ENCODE results near the gene C4orf50.

Gene C4orf50

DNA sequence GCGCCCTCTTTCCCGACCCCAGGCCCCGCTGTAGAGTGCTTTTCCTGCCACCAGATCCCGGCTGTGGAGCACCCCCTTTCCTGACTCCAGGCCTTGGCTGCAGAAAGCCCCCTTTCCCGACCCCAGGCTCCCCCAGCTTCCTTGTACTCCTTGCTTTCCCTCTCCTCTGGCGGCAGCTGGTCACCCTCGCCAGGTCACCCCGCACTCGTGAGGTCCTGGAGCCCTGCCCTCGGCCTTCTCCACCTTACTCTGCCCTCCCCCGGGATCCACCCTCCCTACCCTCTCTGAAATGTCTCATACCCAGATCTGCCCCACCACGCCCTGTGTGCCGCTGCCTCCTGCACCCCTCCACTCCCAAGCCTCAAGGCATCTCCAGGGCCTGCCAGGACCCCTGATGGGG, 25.0 kb upstream of the C4orf50 start:
- DNase-seq: no peak

DNA sequence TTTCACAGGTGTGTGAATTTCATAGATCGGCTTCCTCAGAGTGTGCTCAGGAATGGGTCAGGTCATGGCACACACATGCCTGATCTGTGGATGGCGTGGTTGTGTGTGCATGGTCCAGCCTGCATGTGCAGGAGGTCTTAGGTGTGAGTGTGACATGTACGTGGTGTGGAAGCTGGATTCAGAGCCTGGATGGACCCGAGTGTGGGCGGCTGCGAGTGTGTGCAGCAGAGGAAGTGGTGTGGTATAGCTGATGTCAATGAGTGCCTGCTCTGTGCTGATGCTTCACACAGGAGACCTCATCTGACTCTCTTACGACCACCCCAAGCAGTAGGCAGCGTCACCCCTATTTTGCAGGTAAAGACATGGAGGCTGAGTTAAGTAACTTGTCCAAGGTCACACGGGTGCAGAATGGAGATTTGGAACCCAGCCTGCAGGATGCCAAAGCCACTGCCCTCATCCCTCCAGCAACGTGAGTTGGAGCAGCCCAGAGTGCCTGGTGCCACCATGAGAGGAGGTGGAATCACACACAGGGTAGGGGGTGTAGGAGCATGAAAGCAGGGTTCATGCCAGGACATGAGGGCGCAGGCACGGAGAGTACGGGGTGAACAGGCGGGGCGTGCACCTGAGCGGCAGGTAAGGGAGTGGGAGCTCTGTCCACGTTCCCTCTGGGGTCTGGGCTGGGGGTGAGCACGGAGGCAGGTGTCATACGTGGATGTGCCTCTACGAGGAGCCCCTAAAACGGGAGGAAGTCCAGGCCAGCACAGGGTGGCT, 24.2 kb upstream of the C4orf50 start:
- DNase-seq: no peak

GRCh38 chr4:6041800-6042199, 23.6 kb upstream of the C4orf50 start:
- no peak for DNase-seq

DNA sequence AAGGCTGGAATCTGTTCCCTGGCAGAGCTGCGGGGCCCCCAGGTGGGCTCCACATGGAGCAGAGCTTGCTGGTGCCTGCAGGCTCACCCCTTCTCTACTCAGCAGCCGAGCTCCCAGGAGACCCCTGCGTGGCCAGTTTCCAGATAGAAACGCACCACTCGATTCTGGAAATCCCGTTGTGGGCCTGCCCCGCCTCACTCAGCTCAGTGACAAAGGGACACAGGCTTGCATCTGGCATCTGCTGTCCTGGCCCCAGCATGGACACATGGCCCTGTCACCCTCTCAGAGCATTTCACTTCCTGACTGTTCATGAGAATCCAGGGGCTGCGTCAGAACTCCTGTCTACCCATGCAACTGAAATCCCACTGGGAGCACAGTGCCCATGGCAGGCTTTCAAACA, 20.5 kb upstream of the C4orf50 start:
- DNase-seq: no peak

DNA sequence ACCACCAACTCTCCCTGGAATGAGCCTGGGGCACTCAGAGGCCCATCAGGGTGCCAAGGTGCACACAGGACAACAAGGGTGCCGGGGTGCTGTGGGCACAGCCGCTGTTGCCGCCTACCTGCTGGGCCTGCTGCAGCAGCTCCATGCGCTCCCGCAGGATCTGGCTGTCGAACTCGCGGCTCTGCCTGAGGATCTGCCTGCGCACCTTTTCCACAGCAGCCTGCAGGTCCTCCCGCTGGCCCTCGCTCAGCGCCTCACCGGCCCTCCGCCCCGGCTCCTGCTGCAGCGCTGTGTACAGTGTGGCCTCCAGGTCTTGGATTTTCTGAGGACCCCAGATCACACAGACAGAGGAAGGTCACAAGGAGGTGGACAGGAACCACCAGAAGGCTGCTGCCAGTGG, 17.6 kb upstream of the C4orf50 start:
- DNase-seq: no peak

DNA sequence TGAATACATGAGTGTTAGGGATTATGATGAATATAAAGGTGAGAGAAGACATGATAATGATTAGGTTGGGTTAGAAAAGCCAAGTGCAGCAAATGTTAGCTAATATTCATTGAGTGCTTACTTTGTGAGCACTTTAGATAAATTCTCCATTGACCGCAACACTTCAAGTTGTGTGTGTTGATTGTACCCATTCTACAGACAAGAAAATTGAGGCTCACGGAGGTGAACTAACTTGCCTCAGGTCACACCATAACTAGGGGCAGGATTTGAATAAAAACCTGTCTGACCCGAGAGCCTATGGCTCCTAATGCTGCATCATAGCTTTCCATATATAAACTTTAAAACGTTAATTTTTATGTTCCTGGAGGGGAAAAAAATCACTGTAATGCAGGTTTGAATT, 15.2 kb upstream of the C4orf50 start:
- DNase-seq: no peak

DNA sequence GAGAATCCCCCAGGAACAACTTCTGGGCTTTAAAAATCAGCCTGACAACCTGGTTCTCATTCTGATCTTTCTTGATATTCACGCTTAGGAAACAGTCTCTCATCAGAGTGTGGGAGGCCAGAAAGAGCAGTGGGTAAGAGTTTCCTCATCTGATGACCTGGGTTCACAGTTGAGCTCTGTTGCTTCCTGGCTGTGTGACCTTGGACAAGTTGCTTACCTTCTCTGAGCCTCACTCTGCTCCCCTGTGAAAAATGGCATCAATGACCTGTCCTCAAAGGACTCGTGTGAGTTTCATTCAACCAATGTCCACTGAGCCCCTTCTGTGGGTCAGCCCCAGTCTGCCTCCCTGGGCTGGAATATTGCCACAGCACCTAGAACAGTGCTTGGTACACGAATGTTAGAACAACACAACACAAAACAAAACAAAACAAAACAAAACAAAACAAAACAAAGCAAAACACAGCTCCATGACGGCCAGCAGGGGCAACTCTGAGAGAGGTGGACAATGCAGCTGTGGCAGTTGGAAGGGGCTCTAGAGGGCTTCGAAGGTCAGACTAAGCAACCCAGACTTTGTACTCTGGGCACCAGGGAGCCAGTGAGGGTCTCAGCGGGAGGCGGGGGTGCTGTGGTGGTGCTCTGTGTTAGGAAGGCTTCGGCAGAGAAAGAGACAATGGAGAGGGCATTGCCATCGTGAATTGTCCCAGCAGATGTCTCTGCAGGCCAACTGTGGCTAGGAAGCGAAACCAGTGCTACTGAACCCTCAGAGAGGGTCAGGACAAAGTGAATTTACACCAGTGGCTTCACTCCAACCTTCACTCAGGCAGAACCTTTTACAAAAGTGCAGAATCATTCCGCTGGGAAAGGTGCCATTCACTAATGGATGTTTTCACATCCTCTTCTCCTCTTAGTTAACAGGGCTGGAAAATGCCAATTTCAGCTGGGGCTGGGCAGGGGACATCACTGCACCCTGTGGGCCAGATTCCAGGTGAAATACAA, 14.3 kb upstream of the C4orf50 start:
- no peak for DNase-seq

- DNase-seq: no peak
Measured at GRCh38 chr4:6031846-6032245, 13.6 kb upstream of the C4orf50 start.

DNA sequence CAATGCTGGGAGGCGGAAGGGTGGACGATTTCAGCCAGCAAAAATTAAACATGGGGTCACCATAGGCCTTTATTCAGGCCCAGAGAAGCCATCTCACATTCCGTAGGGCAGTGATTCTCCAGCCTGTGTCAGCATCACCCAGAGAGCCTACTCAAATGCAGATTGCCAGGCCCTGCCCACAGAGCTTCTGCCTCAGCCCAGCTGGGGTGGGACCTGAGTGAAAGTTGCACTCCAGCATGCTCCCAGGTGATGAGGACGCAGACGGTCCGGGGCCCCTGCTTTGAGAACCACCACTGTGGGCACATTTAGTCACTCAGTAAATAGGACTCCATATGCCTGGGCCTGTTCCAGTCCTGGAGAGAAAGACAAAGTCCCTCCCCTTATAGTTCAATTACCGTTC, 12.4 kb upstream of the C4orf50 start:
- no peak for DNase-seq

DNA sequence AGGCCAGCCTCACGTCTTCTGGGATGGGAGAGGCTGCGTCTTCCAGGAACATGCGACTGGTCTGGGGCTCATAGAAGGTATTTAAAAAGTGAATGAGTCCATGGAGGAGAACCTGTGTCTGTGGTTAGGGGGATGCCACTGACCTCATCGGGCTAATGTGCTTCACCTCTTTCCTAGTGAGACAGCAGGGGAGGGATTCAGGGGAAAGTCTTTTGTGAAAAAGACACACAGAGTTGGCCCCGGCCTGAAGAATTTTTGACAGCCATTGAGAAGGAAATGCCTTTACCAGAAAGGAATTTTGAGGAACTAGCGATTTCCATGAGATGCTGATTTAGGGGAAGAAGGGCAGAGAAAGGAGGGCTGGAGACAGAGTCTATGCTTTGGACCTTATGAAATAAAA, 11.0 kb upstream of the C4orf50 start:
- DNase-seq: no peak

GRCh38 chr4:6028168-6028567, 9.9 kb upstream of the C4orf50 start:
- no peak for DNase-seq

DNA sequence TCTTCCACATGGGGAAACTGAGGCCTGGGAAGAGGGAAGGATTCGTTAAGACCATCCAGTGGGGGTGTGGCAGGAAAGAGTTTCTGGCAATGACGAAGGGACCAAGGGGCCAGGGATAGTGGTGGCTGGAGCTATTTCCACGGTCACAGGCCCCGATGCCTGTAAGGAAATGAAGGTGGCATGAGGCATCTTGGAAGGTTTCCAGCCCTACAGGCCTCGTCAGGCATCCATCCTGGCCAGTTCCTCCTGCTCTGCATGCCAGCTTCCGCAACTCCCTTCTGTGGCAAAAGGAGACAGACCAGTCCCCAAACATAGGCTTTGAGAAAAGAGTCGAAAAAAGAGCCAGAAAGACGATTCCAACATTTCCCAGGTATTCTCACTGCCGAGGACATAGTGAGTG, 9.2 kb upstream of the C4orf50 start:
- no peak for DNase-seq

GRCh38 chr4:6024313-6024960, 6.2 kb upstream of the C4orf50 start:
- DNase-seq: no peak

DNA sequence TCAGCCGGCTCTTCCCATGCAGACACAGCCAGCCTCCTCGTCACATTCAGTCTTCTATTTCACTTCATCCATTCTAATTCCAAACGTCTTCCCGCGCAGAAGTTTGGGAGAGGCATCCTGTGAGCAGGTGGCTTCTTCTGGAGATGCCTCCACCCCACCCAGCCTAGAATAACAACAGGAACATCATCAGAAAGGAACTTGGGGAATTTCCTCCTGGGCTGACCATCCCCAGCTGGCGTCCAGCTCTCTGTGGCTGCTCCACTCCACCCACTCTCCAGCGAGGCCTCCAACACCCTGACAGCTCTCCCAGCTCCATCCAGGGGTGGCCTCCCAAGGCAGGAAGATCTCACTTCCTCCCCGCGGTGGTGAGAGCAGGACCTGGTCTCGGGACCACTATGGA, 5.5 kb upstream of the C4orf50 start:
- no peak for DNase-seq

DNA sequence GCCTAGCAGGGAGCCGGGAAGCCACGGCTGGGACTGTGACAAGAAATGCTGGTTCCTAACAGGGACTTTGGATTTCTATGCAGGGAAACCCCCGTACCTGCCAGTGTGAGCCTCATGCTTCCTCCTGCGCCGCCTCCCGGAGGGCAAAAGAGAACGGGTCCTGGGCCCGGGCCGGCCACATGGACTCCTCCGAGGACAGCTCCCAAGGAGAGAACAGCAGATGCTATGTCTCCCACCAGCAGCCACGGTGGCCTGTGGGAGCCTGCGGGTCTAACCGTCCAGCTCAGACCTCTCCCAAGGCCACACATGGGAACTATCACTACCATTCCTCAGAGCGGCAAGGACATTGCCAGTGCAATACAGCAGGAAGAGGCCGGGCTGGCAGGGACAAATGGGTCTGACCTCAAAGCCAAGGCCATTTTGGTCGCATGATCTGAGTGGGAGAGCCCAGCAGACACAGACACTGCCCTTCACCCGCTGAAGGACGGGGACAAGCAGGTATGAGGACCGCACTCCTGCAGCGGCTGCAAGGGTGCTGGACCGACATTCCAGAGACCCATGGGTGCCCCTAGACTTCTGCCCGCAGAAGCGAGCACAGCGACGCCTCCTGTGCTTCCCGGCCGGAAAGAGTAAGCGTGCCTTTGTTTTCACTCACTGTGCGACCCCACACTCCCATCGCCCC, 4.5 kb upstream of the C4orf50 start:
- no peak for DNase-seq

DNA sequence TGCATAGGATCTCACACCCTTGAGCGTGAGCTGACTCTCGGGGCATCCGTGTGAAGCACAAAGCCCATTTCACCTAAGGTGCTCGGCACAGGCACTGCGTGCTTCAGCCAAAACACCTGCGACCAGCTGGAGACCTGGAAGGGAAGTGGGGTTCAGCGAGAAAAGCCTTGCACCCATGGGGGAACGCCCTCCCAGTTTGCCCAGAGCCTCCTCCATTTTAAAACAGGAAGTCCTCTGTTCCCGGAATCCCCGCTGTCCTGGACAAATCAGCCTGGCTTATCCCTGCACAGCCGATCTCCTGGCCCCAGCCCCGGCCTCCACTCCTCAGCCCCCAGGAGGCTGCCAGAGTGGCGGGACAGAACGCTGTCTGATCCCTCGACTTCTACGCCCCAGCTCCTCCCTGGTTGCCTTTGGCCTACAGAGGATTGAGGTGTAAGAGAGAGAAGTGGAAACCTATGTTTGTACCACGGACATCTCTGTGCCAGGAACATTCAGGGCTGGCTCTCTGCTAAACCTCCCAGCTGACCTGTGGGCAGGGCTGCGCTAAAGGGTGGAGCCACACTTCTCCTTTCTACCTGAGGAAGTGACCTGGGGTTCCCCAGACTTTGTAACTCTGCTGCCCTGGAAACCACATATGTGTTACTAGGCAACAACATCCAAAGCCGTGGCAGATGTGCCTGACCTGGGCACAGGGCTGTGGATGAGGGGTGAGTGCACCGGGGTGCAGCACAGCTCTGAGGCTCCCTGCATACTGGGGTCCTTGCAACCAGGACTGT, 3.8 kb upstream of the C4orf50 start:
- DNase-seq: no peak

DNA sequence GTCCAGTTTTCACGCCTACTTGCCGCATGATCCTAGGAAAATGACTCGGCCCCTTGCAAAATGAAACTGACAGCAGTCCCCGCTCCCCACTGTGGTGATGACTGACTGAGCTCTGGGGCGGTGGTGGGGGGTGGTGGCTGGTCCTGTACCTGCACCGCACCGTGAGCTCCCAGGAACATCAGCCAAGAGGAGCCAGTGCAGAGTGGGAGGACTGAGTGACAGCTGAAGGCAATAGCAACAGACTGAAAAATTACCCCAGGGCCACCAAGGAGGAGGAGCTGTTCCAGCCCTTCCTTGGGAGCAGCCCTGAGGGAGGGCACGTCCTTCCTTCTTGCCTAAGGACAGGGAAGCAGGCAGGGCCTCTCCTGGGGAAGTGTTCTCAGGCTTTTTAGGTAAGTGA, 2.4 kb upstream of the C4orf50 start:
- DNase-seq: no peak

GRCh38 chr4:6019316-6020263, 1.4 kb upstream of the C4orf50 start:
- no peak for DNase-seq

DNA sequence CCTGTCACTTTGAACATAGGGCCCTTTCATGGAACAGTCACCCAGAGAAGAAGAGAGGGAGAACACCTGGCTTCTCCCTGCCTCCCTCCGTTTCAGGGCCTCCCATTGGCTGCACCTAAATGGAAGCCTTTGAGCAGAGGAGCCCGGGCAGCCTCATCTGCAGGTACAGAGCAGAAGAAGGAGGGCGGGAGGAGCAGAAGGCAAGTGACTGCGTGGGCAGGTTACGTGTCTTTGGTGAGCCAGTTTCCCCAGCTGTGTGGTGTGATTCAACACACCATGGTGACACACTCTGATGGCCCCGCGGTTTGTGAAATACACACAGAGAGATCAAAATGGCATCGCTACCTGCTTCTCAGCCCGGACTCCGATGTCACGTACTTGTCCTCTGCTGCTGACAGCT, 431 bp downstream of the C4orf50 start:
- no peak for DNase-seq

GRCh38 chr4:6017030-6017429, 1.2 kb downstream of the C4orf50 start:
- DNase-seq: no peak

- DNase-seq: no peak
Measured at GRCh38 chr4:6013564-6013963, 4.7 kb downstream of the C4orf50 start.
